Transverse colon (tissue), 4 donors: ENCODE results near the gene KANTR.

ENCODE experiments used
- CTCF ChIP-seq, 5 experiments: fragments of 200-600 bp in 3 of 5; fragments of 450-650 bp in 2 of 5; sonication (generic) in 3 of 5; IDR thresholded peaks; 1 replicate in 2 of 5; 2 replicates in 3 of 5; pipeline ENCODE4 v1.5.1; 2016 to 2017; ENCODE audit warnings: antibody characterized with exemption in 5 of 5, inconsistent platforms in 3 of 5, mild to moderate bottlenecking in 2 of 5, moderate library complexity in 1 of 5
- EP300 ChIP-seq: sonication (generic); formaldehyde crosslinking; IDR thresholded peaks from one replicate; pipeline ENCODE4 v1.6.1; 2017; ENCODE audit warnings: antibody characterized with exemption, low read depth
- POLR2A ChIP-seq: fragments of 450-650 bp; IDR thresholded peaks from one replicate; pipeline ENCODE4 v1.6.1; 2016; ENCODE audit warnings: antibody characterized with exemption, mild to moderate bottlenecking, moderate library complexity
- POLR2AphosphoS5 ChIP-seq, 3 donors: sonication (generic); formaldehyde crosslinking; IDR thresholded peaks; one replicate each; pipeline ENCODE4 v1.6.1; 2016; ENCODE audit warnings: antibody characterized with exemption in 3 of 3

GRCh38 chrX:53122013-53122412 is 28.1 kb downstream of the KANTR start:
- TF ChIP-seq CTCF (IDR thresholded peaks at IDR 0.05) (no peak), POLR2AphosphoS5 (IDR thresholded peaks at IDR 0.05) (no peak), EP300 (no peak), POLR2A (no peak)
